ENCODE measurements around the gene TMEM240.
"Not testable (repeated sequence)": the region's sequence is repeated elsewhere in the genome, so short reads cannot be mapped to it uniquely, and the experiment has no call there.

Gene TMEM240

DNA sequence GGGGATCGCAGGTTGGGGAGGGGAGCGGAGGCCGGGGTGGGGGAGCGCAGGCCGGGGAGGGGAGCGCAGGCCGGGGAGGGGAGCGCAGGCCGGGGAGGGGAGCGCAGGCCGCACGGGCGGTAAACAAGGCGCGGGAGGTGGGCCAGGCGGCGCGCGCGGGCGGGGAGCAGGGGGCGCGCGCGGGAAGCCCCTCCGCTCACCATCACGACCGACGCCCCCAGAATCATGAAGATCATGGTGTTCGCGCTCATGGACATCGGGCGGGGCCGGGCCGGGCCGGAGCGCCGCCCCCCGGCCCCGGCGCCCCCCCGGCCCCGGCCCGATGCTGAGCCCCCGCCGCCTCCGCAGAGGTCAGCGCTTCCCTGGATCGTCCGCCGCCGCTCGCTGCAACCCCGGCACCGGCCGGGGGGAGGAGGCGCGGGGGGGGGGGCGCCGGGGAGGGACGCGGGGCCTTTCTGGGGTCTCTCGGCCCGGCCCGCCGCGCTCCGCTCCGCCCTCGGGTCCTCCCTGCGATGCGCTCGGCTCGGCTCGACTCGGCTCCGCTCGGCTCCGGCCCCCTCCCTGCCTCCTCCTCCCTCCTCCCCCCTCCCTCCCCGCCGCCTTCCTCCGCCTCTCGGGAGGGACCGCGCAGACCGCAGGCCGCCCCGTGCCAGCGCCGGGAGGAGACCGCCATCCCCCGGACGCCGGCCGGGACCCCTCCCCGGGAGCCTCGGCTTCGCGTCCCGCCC is at the start of gene TMEM240:
Gene TMEM240 (minus strand): TSS at position 535 of the 728 bp plus-strand sequence. CDS start 278 bp downstream, at position 257.
- DNase-seq, result no peak

DNA sequence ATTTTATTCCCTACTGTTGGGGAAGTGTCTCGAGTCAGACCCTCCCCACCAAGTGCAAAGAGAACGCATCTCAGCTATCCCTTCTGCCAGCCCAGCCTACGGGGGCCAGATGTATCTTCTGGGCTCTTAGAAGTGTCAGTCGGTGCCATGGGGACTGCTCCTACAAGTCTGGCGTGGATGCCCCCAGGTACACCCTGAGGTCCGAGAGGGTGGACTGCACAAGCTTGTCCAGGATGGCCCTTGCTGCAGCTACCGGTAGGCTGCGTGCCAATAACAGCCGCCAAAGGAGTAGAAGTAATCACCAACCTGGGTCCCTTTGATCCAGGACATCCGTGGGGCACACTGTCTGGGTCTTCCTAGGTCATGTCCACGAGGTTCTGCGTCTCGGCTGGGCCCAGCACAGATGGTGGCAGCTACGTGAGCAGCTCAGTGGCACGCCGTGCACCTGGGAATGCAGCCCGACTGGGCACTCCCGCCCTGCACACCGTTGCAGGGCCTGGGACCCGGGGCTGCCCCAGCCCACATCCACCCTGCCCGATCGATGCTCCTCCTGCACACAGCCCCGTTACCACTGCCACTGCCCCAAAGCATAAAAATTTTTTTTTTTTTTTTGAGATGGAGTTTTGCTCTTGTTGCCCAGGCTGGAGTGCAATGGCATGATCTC is 43.1 kb upstream of the TMEM240 start:
- DNase-seq, result no peak

DNA sequence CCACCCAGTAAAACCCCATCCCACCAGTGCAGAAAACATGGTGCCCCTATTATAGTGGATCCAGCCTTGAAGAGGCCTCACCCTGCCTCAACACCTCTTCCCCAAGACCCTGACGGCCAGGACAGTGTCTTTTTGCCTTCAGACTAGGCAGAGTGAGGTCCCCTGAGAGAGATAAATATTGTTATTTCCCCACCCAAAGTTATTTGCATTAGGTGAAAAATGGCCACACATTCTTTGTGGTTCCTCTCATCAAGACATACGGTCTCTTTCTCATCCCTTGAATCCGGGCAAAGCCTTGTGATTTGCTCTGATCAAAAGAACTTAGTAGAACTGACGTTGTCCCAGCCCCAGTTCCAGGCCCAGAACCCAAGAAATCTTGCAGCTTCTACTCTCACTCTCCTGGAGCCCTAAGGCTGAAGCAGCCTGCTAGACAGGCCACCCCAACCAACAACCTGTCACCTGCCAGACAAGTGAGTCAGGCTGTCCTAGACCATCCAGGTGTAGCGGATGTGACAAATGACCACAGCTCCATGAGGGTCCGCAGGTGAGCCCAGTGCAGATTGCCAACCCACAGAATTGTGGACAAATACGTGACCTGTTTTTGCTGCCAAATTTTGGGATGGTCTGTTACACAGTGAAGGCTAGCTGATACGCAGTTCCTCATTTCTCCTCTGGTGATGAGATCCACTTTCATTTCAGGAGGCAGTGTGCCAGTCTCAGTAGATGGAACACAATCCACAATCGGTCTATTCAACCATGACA is 42.3 kb upstream of the TMEM240 start:
- DNase-seq, result no peak

DNA sequence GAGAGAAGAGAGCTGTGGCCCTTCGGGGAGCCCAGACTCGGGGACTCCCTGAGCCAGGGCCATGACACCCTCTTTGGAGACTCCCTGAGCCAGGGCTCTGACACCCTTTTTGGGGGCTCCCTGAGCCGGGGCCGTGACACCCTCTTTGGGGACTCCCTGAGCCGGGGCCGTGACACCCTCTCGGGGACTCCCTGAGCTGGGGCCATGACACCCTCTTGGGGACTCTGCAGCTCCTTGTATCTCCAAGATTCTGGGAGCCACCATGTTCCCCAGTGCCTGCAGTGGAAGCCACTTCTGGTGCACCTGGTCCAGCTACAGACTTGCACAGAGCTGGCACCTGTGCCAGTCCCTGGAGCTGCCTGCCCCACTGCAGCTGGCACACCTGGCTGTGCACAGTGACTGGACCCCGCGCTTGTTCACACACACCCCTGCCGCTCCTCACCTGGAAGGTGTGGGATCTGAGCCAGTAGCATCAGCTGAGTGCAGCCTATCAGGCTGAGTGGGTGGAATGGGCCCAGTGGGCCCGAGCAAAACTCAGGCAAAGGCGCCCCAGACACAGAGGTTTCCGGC is 38.0 kb upstream of the TMEM240 start:
- DNase-seq, result no peak

DNA sequence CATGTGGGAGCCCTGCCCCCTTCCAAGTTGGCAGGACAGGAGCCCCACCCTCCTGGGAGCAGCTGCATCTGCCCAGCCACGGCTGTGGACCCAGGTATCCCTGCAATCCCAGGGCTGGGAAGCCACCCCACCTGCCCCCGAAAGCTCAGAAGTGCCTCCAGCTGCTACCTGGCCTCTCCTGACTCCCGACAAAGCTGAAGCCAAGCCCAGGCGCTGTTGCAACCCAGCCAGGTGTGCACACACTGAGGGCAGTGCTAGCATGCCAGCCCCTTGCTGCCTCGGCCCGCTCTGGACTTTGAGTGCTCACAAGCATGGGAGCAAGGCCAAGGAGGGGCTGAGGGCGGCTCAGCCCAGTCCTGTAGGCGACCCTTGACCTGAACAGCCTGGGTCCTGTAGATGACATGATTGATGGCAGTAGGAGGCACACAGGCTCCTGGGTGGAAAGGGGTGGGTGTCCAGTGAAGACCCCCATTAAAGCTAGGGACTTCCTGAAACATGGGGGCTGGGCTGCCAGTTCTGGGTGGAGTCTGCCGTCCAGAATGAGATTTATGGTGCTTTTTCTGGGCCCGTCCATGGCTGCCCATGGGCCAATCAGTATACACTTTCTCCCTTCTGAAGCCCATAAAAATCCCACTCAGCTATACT is 37.1 kb upstream of the TMEM240 start:
- DNase-seq, result no peak

DNA sequence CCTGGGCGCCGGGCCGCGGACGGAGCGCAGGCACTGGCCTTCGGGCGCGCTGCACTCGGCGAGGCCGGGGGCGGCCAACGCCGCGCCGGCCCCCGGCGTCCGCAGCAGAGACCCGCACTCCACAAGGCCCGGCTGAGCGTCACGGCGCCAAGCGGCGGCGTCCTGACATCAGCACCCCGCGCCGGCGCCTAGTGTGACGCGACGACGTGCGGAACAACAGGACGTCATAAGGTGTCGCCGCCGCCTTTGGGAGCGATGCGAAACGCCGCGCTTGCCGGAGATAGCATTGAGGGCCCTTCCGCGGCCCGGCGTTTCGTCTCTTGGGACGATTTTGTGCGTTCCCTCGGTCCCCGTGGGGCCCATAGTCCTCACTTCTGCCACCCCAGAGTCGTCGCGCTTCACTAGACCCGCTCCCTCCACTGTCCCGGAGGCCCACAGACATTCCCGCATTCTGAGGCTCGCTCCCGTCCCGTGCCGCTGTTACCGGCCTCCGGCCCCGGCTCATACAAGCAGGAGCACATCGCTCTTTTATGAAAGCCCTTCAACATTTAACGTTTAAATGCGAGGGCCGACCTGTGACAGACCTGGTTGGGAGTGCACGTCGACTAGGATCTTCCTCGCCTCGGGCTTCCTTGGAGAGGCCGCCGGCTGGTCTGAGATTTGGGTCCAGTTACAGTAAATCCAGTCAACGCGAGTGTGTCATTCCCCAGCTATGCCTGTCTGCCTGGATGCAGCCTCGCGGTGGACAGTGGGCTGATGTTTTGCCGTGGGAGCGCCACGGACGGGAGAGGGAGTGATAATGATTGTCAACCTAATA is 34.5 kb upstream of the TMEM240 start, which contains the start of gene SSU72:
Gene SSU72 (minus strand): TSS at position 143 of the 817 bp plus-strand sequence. CDS start 306 bp downstream, outside the sequence.
- peak; percentile 96 for DNase-seq

DNA sequence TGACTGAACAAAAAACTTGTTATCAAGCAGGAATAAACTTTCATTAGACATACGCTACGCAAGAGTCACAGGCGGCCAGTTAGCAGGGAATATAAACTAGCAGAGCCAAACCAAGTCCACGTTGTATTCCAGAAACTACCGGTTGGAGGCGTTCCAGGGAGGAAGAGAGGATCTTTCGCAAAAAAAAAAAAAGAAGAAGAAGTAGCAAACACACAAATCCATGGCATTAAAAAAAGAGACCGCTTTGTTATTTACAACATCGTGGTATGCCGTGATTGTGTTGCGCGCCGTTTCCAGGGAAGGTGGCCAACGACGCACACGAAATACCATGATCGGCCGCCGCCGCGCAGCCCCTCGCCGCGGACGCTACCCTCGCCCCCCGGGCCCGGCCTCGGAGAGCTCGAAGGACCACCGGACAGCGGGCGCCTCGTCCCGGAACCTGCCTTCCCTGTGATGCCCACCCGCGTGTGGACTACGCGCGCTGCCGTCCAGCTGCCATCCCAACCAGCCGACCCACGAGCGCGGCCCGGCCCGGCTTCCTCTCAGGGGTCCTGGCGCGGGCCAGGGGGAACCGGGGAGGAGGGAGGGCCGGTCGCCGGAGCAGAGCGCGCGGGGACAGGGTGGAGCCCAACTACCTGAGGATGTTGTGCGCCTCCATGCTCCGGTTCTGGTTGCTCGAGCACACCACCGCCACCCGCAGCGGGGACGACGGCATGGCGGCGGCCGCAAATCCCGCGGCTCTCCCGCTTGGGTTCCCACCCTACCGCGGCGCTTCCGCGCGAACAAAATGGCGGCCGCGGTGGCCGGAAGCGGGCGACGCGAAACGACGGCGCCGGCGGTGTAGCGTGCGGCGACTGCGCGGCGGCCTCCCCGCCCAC is 33.7 kb upstream of the TMEM240 start:
- DNase-seq, result peak; percentile 85

DNA sequence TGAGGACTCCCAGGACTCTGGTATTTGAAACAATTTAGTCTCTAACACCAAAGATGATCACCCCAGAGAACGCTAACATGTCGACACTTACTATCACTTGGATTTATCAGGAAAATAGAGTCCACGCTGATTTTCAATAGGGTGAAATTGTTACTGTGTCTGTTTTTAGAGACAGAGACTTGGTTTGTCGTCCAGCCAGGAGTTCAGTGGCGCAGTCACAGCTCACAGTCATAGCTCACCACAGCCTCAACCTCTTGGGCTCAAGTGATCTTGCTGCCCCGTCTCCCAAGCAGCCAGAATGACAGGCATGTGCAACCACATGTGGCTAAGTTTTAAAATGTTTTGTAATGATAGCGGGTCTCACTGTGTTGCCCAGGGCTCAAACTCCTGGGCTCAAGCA is 28.9 kb upstream of the TMEM240 start:
- DNase-seq, result no peak

DNA sequence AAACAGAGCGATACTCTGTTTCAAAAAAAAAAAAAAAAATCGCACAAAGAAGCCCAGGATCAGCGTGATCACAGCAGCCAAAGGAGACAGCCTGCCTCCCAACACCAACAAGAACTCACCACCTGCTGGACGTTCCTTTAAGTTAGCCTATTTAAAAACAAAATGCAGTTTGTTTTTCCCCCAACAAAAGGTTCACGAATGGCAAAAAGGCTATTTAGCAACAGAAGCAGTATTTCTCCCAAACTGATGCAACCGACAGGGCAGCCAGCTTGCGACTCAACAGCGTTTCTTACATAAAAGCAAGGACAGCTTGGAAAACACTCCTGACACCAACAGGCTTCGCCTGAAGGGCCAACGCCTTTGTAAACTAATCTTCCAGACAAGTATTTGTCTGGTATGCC is 27.5 kb upstream of the TMEM240 start:
- DNase-seq, result no peak

DNA sequence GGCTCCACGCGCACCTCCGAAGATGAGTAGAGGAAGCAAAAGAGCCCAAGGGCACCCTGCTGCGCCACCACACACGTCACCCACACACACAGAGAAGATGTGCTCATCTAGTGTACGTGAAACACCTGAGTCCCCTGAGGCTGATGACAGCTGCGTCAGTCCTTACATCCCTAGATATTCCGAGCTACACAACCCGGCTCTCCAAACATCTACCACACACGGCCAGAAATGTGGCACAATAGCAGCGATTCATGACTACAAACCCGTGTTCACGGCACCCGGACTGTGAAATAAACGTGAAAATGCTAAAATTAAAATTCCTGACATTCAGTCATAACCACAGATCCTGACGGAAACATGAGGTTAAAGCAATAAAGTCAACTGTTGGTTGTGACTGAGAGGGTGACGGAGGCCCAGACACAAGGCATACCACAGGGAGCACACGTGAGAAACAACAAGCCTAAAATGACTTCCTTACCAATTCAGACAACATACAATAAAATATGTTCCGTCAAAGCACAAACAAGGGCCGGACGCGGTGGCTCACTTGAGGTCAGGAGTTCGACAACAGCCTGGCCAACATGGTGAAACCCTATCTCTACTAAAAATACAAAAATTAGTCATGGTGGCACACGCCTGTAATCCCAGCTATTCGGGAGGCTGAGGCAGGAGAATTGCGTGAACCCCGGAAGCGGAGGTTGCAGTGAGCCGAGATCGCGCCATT is 26.9 kb upstream of the TMEM240 start:
- no peak for DNase-seq

DNA sequence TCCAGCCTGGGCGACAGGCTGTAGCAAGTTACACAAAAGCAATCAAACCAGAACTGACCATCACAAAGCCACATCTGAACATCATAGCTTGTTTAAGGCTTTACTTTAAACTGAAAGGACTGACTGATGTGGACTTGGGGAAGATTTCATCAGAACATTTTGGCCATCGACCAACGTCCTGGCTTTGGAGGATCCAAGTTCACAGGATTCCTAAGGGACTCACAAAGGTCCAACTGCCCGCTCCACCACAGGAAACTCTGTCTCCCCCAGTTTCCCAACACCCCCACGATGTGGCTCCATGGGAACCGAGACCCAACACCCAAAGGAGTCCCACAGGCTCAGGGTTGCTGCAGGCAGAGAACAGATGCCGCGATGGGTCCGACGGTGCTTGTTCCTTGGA is 24.9 kb upstream of the TMEM240 start:
- no peak for DNase-seq

DNA sequence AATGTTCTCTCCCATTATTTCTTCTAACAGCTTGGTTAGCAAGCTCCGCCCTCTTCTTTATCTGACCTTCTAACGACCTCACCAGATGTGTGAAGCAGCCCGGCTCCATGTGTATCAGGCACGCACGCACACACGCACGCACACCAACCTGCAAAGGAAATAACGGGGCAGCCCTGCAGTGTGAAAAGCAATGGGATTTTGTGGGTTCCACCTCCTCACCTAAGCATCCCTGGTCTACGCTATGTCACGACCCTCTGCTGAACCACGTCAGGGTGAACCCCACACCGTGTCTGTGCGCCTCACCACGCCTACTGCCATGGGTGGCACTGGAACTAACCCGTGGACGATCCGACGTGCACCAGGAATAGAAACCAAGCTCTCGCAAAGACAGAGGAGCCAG is 23.8 kb upstream of the TMEM240 start:
- DNase-seq, result no peak

DNA sequence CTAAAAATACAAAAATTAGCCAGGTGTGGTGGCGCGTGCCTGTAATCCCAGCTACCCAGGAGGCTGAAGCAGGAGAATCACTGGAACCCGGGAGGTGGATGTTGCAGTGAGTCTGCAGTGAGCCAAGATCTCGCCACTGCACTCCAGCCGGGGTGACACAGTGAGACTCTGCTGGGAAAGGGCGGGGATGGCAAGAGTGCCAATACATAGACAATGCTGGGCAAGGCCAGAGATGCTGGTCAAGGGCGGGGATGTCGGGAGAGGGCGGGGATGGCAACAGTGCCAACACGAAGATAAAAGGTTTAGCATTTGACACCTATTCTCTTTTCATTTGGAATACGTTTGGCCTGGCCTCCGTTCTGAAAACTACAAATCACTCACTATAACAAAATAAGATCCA is 23.3 kb upstream of the TMEM240 start:
- no peak for DNase-seq

DNA sequence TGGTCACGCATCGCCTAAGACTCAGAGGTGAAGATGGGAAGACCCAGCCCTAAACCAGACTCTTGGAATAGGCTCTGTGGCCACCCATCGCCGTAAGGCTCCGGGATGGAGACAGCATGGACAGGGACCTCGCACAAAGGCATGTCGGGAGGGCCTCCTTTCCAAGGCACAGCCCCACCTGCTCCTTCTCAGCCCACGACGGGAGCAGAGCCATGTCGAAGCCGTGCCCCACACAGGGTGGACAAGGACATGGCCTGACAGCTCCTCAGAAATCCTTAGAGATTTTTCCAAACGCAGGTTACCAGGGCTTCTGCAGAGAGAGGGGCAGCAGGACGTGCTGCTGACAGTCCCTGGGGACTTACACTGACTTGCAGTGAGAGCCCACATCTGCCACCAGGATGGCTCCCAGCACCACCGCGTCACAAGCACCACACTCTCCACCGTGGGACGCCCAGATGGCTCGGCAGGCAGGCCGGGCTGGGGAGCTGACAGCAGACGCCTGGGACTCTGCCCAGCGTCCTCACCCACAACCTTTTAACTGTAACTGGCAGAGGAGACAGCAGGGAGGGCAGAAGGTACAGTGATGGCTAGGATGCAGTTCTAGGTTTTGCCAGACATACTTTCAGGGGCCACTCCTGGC is 22.3 kb upstream of the TMEM240 start:
- DNase-seq, result no peak

DNA sequence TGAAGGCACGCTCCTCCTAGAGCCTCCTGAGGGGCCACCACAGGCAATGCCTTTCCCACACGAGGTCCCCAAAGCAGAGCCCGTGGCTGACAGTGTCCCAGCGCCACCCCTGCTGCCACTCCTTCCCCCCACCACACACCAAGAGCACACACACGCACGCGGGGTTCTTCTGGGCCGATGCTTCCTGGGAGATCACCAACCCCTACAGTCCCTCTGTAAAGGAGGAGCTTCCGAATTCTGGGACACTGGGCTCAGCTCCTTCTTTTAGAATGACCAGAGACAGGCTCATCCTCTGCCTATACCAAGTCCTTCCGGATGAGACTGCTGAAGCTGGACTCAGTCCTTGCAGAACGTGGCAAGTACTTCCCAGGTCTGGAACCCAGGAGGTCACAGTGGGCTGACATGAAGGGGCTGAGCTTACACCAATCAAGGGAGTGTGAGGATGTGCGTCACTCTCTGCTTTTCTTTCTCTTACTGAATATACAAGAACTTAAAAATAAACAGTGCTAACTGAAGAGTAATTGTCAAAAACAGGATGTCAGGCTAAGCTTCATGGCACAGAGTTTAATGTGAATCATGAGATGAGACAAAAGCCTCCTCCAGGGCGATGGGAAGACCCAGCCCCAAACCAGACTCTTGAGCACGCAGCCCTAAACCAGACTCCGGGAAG is 21.5 kb upstream of the TMEM240 start:
- DNase-seq, result no peak

DNA sequence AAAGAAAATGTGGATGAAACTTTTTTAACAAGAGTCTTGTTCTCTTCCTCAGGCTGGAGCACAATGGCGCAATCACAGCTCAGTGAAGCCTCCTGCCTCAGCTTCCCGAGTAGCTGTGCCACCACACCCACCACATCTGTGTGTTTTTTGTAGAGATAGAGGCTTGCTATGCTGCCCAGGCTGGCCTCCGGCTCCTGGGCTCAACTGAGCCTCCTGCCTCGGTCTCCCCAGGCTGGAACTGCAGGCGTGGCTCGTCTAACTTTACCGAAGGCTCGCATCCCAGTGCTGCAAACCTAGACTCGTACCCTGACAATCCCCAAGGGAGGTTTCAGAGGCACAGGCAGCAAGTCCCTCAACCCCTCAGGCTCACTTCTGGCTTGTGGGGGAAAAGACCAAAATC is 19.8 kb upstream of the TMEM240 start:
- DNase-seq, result no peak

DNA sequence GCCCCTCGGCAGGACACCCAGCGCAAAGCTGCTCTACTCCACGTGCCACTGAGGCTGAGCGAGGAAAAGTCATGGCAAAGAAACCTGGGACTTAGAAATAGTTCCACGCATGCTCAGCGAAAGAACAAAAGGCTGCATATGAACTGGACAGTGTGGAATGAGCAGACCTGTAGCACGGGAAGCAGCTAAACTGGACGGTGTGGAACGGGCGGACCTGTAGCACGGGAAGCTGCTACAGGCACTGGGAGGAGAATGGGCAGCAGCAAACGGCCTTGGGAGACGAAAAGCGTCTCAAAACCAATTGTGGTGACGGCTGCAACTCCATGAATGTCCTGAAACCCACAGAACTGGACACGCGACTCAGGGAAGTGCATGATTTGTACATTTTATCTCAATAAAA is 18.6 kb upstream of the TMEM240 start:
- no peak for DNase-seq

DNA sequence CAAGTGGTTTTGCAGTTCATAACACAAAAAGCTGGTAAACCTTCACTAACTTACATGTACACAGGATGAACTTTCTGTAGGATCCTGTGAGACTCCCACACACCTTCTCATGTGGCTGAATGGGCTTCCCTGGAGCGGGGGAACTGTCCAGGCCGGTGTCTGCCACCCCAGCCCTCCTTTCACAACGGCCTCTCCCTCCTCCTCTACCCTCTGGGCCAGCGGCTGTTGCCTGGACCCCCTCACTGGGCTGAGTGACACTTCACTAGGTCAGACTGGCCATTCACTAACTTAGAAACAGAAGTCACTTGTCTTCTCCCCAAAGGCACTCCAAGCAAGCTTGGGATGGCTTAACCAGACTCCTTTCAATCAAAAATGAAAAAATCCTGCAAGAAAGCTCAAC is 18.2 kb upstream of the TMEM240 start:
- DNase-seq, result no peak

DNA sequence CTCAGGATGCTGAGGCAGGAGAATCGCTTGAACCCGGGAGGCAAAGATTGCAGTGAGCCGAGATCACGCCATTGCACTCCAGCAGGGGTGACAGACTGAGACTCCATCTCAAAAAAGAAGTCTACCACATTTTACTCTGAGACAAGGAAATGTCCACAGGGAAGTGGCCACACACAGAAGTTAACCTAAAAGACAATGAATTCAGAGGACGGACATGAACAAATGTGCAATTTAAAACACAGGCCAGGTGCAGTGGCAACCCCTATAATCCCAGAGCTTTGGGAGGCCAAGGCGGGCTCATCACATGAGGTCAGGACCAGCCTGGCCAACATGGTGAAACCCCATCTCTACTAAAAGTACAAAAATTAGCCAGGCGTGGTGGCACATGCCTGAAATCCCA is 17.3 kb upstream of the TMEM240 start:
- DNase-seq, result not testable (repeated sequence)
